GM23338 (cell line): ENCODE results near the gene SLC51B. TPM values are rescaled to one million over a fixed set of nuclear protein-coding genes. Genes with fewer than 3 reads are reported as not detected.

ENCODE experiments used
- ATAC-seq: fragments of 200-7000 bp; cut with Tn5 transposase; 3 replicates; pipeline ENCODE4 v1.9.1; 2020
- DNase-seq: peaks from one replicate; pipeline ENCODE4 v3.0.0-alpha.2; 2015; ENCODE audit warnings: low spot score
- H2AFZ ChIP-seq: fragments of 200-600 bp; sonication (generic); 2 replicates; pipeline ENCODE4 v1.8.0; 2016; ENCODE audit warnings: antibody characterized with exemption, mild to moderate bottlenecking, moderate library complexity
- H3F3A ChIP-seq: fragments of 200-600 bp; sonication (generic); replicated peaks from 2 replicates; pipeline ENCODE4 v1.8.0; 2017; ENCODE audit warnings: antibody characterized with exemption, mixed run types, low read depth
- H3K27ac ChIP-seq: fragments of 200-600 bp; sonication (generic); 2 replicates; pipeline ENCODE4 v1.6.1; 2016; ENCODE audit warnings: low read depth
- H3K27me3 ChIP-seq: fragments of 200-600 bp; sonication (generic); 2 replicates; pipeline ENCODE4 v1.8.0; 2016; ENCODE audit warnings: mild to moderate bottlenecking, mixed run types, moderate library complexity; ENCODE audit not compliant: insufficient read depth
- H3K36me3 ChIP-seq: fragments of 200-600 bp; sonication (generic); 2 replicates; pipeline ENCODE4 v1.8.0; 2016; ENCODE audit warnings: mild to moderate bottlenecking; ENCODE audit not compliant: insufficient read depth
- H3K4me1 ChIP-seq: fragments of 200-600 bp; sonication (generic); 2 replicates; pipeline ENCODE4 v1.8.0; 2016; ENCODE audit warnings: mild to moderate bottlenecking, moderate library complexity; ENCODE audit not compliant: insufficient read depth
- H3K4me2 ChIP-seq: fragments of 200-600 bp; sonication (generic); 2 replicates; pipeline ENCODE4 v1.7.1; 2017; ENCODE audit warnings: mixed run types
- H3K4me3 ChIP-seq: fragments of 200-600 bp; sonication (generic); 2 replicates; pipeline ENCODE4 v1.6.1; 2016; ENCODE audit warnings: mixed run types
- H3K79me2 ChIP-seq: fragments of 200-600 bp; sonication (generic); replicated peaks from 2 replicates; pipeline ENCODE4 v1.8.0; 2017; ENCODE audit warnings: mild to moderate bottlenecking; ENCODE audit not compliant: insufficient read depth
- H3K9me2 ChIP-seq: fragments of 200-600 bp; sonication (generic); 2 replicates; pipeline ENCODE4 v1.8.0; 2017; ENCODE audit not compliant: insufficient read depth
- H4K20me1 ChIP-seq: fragments of 200-600 bp; sonication (generic); replicated peaks from 2 replicates; pipeline ENCODE4 v1.8.0; 2017; ENCODE audit warnings: mild to moderate bottlenecking; ENCODE audit not compliant: insufficient read depth
- H3K27ac Mint-ChIP-seq: 2 replicates; pipeline ENCODE4 v1.8.0; 2020; ENCODE audit warnings: inconsistent platforms, mild to moderate bottlenecking, moderate library complexity, mixed read lengths
- H3K27me3 Mint-ChIP-seq: 3 replicates; pipeline ENCODE4 v1.8.0; 2022; ENCODE audit warnings: low read depth, mild to moderate bottlenecking, moderate library complexity, mixed read lengths, inconsistent platforms; ENCODE audit not compliant: insufficient read depth, poor library complexity
- H3K36me3 Mint-ChIP-seq: 3 replicates; pipeline ENCODE4 v1.8.0; 2021; ENCODE audit warnings: low read depth, mild to moderate bottlenecking, inconsistent platforms, moderate library complexity, mixed read lengths
- H3K4me1 Mint-ChIP-seq: 3 replicates; pipeline ENCODE4 v1.8.0; 2020; ENCODE audit warnings: mild to moderate bottlenecking, inconsistent platforms, mixed read lengths
- H3K4me3 Mint-ChIP-seq: 3 replicates; pipeline ENCODE4 v1.8.0; 2021; ENCODE audit warnings: moderate library complexity, mild to moderate bottlenecking, inconsistent platforms, mixed read lengths
- H3K9me3 Mint-ChIP-seq: 3 replicates; pipeline ENCODE4 v1.8.0; 2020; ENCODE audit warnings: moderate library complexity, mild to moderate bottlenecking, inconsistent platforms, mixed read lengths
- CREB1 ChIP-seq: fragments of 250-450 bp; sonication (Bioruptor Pico); IDR thresholded peaks from 2 replicates; pipeline ENCODE4 v1.5.0; 2020; ENCODE audit warnings: low read depth, mild to moderate bottlenecking, moderate library complexity
- CTCF ChIP-seq, 2 experiments: fragments of 200-600 bp in 1 of 2; sonication (generic) in 1 of 2; conservative IDR thresholded peaks; 2 replicates each; pipeline versions ENCODE4 v1.5.1 to v1.6.1; 2016 to 2017; ENCODE audit warnings: antibody characterized with exemption in 2 of 2, low read depth in 2 of 2, mild to moderate bottlenecking in 2 of 2, moderate library complexity in 1 of 2
- EZH2 ChIP-seq: fragments of 200-600 bp; sonication (generic); IDR thresholded peaks from one replicate; pipeline ENCODE4 v1.8.0; 2017; ENCODE audit warnings: antibody characterized with exemption, mild to moderate bottlenecking, low read depth; ENCODE audit not compliant: unreplicated experiment
- EZH2phosphoT487 ChIP-seq: fragments of 200-600 bp; sonication (generic); IDR thresholded peaks from one replicate; pipeline ENCODE4 v1.8.1; 2018; ENCODE audit warnings: antibody characterized with exemption; ENCODE audit not compliant: unreplicated experiment
- JUNB ChIP-seq: IDR thresholded peaks from one replicate; pipeline ENCODE4 v1.6.1; 2016; ENCODE audit warnings: antibody characterized with exemption; ENCODE audit not compliant: unreplicated experiment
- NANOG ChIP-seq: IDR thresholded peaks from 2 replicates; pipeline ENCODE4 v1.6.1; 2016; ENCODE audit warnings: antibody characterized with exemption, borderline replicate concordance
- POLR2AphosphoS5 ChIP-seq: IDR thresholded peaks from 2 replicates; pipeline ENCODE4 v1.6.1; 2016; ENCODE audit warnings: antibody characterized with exemption, low read depth
- REST ChIP-seq: IDR thresholded peaks from one replicate; pipeline ENCODE4 v1.6.1; 2018; ENCODE audit warnings: antibody characterized with exemption; ENCODE audit not compliant: unreplicated experiment
- STAT1 ChIP-seq: IDR thresholded peaks from one replicate; pipeline ENCODE4 v1.6.1; 2016; ENCODE audit warnings: antibody characterized with exemption; ENCODE audit not compliant: unreplicated experiment
- ZNF114 ChIP-seq: fragments of 250-450 bp; sonication (Bioruptor Pico); IDR thresholded peaks from 2 replicates; pipeline ENCODE4 v1.5.0; 2020; ENCODE audit warnings: mild to moderate bottlenecking, moderate library complexity
- ZNF331 ChIP-seq: fragments of 250-450 bp; sonication (Bioruptor Pico); IDR thresholded peaks from 2 replicates; pipeline ENCODE4 v1.5.0; 2020; ENCODE audit warnings: low read depth, mild to moderate bottlenecking, moderate library complexity
- polyA plus RNA-seq: library from polyadenylated mRNA; unstranded; fragments of >200 nt; fragmentation: Nextera tagmentation; extraction: Ambion mirVana; gene quantifications from 2 replicates; pipeline ENCODE4 v1.2.1, GENCODE V29; 2016
- total RNA-seq: library from RNA; depleted of rRNA; stranded (reverse); fragments of >200 nt; shearing (Covaris generic); gene quantifications from 2 replicates; pipeline ENCODE4 v1.2.3, GENCODE V29; 2014
- TF ChIP-seq, protein P1 (sequence below): fragments of 250-450 bp; sonication (Bioruptor Pico); IDR thresholded peaks from 2 replicates; pipeline ENCODE4 v1.5.0; 2020; ENCODE audit warnings: mild to moderate bottlenecking, moderate library complexity
- TF ChIP-seq, protein P2 (sequence below): IDR thresholded peaks from 2 replicates; pipeline ENCODE4 v1.6.1; 2016; ENCODE audit warnings: antibody characterized with exemption

SLC51B gene
- total and polyA plus RNA-seq, 2 experiments from 2014 or later = not detected

GRCh38 chr15:65055201-65055870, 10.1 kb downstream of the SLC51B start:
- peaks cover 5% of the 10 kb centered on the region for H3K27me3 Mint-ChIP-seq
- Histone ChIP-seq H3K4me2 (no peak overlapping the region), H4K20me1 (no peaks in the 10 kb centered on the region)

More at GRCh38 chr15:65055201-65055870, 10.1 kb downstream of the SLC51B start:
- Histone ChIP-seq H3K36me3 (no peaks in the 10 kb centered on the region), H3K27me3 (no peaks in the 10 kb centered on the region), H3K27ac (no peak overlapping the region), H3K4me3 (no peak overlapping the region), H3F3A (no peaks in the 10 kb centered on the region), H2AFZ (no peak overlapping the region), H3K9me2 (no peaks in the 10 kb centered on the region), H3K79me2 (no peaks in the 10 kb centered on the region), H3K4me1 (no peaks in the 10 kb centered on the region)
- Mint-ChIP-seq H3K4me3 (no peak overlapping the region), H3K36me3 (peaks cover 2% of the 10 kb centered on the region; the same call in 1 of the 3 replicates), H3K4me1 (peaks cover under 1% of the 10 kb centered on the region; the same call in 1 of the 3 replicates), H3K9me3 (no peaks in the 10 kb centered on the region), H3K27ac (no peak overlapping the region)
- TF ChIP-seq EZH2phosphoT487 (no peak), NANOG (no peak), ZNF114 (CRISPR knock-in tag) (no peak), JUNB (no peak), CREB1 (CRISPR knock-in tag) (no peak), ZNF331 (CRISPR knock-in tag) (no peak), STAT1 (no peak), REST (no peak), EZH2 (no peak), CTCF (conservative IDR thresholded peaks at IDR 0.05; ENCODE audit: low read depth in 2 of 2) (no peak), POLR2AphosphoS5 (no peak)
- TF ChIP-seq, protein P1, sequence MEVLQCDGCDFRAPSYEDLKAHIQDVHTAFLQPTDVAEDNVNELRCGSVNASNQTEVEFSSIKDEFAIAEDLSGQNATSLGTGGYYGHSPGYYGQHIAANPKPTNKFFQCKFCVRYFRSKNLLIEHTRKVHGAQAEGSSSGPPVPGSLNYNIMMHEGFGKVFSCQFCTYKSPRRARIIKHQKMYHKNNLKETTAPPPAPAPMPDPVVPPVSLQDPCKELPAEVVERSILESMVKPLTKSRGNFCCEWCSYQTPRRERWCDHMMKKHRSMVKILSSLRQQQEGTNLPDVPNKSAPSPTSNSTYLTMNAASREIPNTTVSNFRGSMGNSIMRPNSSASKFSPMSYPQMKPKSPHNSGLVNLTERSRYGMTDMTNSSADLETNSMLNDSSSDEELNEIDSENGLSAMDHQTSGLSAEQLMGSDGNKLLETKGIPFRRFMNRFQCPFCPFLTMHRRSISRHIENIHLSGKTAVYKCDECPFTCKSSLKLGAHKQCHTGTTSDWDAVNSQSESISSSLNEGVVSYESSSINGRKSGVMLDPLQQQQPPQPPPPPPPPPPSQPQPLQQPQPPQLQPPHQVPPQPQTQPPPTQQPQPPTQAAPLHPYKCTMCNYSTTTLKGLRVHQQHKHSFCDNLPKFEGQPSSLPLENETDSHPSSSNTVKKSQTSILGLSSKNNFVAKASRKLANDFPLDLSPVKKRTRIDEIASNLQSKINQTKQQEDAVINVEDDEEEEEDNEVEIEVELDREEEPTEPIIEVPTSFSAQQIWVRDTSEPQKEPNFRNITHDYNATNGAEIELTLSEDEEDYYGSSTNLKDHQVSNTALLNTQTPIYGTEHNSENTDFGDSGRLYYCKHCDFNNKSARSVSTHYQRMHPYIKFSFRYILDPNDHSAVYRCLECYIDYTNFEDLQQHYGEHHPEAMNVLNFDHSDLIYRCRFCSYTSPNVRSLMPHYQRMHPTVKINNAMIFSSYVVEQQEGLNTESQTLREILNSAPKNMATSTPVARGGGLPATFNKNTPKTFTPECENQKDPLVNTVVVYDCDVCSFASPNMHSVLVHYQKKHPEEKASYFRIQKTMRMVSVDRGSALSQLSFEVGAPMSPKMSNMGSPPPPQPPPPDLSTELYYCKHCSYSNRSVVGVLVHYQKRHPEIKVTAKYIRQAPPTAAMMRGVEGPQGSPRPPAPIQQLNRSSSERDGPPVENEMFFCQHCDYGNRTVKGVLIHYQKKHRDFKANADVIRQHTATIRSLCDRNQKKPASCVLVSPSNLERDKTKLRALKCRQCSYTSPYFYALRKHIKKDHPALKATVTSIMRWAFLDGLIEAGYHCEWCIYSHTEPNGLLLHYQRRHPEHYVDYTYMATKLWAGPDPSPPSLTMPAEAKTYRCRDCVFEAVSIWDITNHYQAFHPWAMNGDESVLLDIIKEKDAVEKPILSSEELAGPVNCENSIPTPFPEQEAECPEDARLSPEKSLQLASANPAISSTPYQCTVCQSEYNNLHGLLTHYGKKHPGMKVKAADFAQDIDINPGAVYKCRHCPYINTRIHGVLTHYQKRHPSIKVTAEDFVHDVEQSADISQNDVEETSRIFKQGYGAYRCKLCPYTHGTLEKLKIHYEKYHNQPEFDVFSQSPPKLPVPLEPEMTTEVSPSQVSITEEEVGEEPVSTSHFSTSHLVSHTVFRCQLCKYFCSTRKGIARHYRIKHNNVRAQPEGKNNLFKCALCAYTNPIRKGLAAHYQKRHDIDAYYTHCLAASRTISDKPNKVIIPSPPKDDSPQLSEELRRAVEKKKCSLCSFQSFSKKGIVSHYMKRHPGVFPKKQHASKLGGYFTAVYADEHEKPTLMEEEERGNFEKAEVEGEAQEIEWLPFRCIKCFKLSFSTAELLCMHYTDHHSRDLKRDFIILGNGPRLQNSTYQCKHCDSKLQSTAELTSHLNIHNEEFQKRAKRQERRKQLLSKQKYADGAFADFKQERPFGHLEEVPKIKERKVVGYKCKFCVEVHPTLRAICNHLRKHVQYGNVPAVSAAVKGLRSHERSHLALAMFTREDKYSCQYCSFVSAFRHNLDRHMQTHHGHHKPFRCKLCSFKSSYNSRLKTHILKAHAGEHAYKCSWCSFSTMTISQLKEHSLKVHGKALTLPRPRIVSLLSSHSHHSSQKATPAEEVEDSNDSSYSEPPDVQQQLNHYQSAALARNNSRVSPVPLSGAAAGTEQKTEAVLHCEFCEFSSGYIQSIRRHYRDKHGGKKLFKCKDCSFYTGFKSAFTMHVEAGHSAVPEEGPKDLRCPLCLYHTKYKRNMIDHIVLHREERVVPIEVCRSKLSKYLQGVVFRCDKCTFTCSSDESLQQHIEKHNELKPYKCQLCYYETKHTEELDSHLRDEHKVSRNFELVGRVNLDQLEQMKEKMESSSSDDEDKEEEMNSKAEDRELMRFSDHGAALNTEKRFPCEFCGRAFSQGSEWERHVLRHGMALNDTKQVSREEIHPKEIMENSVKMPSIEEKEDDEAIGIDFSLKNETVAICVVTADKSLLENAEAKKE (CRISPR knock-in tag) = no peak
- TF ChIP-seq, protein P2, sequence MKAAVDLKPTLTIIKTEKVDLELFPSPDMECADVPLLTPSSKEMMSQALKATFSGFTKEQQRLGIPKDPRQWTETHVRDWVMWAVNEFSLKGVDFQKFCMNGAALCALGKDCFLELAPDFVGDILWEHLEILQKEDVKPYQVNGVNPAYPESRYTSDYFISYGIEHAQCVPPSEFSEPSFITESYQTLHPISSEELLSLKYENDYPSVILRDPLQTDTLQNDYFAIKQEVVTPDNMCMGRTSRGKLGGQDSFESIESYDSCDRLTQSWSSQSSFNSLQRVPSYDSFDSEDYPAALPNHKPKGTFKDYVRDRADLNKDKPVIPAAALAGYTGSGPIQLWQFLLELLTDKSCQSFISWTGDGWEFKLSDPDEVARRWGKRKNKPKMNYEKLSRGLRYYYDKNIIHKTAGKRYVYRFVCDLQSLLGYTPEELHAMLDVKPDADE = no peak
- DNase-seq (no peak), ATAC-seq (no peak)
